ENCODE measurements around the gene OR7E24.

GRCh38 chr19:9219489-9219888 lies 31.2 kb upstream of the OR7E24 start, which contains the start of gene OR7D4:
- TF ChIP-seq POLR2AphosphoS5 (IDR thresholded peaks at IDR 0.05) (no peak), EP300 (IDR thresholded peaks at IDR 0.05) (no peak), POLR2A (IDR thresholded peaks at IDR 0.05) (no peak)
- TF ChIP-seq, protein P1, sequence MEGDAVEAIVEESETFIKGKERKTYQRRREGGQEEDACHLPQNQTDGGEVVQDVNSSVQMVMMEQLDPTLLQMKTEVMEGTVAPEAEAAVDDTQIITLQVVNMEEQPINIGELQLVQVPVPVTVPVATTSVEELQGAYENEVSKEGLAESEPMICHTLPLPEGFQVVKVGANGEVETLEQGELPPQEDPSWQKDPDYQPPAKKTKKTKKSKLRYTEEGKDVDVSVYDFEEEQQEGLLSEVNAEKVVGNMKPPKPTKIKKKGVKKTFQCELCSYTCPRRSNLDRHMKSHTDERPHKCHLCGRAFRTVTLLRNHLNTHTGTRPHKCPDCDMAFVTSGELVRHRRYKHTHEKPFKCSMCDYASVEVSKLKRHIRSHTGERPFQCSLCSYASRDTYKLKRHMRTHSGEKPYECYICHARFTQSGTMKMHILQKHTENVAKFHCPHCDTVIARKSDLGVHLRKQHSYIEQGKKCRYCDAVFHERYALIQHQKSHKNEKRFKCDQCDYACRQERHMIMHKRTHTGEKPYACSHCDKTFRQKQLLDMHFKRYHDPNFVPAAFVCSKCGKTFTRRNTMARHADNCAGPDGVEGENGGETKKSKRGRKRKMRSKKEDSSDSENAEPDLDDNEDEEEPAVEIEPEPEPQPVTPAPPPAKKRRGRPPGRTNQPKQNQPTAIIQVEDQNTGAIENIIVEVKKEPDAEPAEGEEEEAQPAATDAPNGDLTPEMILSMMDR (IDR thresholded peaks at IDR 0.05): no peak
